GM18907 (cell line): ENCODE measurements around the gene BMPR1B.

Source experiments
- ATAC-seq: cut with Tn5 transposase; IDR thresholded peaks from one replicate; pipeline ENCODE4 v1.9.1; 2021; ENCODE audit warnings: mild to moderate bottlenecking, moderate library complexity; ENCODE audit not compliant: unreplicated experiment

BMPR1B gene

DNA sequence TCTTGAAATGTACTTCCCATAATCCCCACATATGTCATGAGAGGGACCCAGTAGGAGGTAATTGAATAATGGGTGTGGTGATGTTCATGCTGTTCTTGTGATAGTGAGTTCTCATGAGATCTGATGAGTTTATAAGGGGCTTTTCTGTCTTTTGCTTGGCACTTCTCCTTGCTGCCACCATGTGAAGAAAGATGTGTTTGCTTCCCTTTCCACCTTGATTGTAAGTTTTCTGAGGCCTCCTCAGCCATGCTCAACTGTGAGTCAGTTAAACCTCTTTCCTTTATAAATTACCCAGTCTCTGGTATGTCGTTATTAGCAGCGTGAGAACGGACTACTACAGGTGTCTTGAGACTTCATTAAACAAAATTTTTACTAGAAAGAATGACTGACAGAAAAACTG is 323.2 kb downstream of the BMPR1B start:
- ATAC-seq = no peak

DNA sequence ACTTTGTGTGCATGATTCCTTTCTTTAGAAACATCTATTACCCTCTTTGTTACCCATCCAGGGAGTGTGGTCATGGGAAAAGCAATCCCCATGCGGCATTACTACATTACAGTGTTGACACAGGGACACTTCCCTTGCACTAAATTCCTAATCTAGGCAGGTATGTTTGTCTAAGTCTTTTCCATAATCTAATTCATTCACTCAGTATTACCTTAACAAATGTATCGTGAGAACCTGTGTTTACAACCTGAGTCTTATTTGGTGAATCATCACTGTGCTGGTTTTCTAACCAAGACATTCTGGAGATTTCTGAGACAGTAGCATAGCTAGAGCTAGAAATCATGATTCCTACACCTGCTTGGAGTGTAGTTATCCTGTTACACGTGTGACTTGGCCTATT is 326.8 kb downstream of the BMPR1B start:
- ATAC-seq = no peak

- ATAC-seq = no peak
Observed at GRCh38 chr4:95085124-95085833, 327.5 kb downstream of the BMPR1B start.

DNA sequence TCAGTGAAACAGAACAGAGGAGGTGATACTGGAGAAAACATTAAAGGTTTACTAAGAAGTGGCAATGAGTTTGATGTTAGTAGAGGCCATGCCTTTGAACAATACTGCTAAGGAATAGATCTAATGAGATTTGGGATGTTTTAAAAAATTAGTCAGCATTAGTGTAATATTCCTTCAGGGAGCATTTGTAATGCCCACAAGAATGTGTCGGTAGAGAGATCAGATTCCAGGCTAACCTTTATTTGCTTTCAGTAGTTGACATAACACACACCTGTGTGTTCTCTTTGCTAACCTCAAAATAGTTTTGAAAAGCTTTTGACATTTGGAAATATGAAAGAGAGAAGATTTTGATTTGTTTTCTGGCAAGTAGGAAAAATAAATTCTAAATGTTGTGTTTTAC is 328.8 kb downstream of the BMPR1B start:
- no peak for ATAC-seq

DNA sequence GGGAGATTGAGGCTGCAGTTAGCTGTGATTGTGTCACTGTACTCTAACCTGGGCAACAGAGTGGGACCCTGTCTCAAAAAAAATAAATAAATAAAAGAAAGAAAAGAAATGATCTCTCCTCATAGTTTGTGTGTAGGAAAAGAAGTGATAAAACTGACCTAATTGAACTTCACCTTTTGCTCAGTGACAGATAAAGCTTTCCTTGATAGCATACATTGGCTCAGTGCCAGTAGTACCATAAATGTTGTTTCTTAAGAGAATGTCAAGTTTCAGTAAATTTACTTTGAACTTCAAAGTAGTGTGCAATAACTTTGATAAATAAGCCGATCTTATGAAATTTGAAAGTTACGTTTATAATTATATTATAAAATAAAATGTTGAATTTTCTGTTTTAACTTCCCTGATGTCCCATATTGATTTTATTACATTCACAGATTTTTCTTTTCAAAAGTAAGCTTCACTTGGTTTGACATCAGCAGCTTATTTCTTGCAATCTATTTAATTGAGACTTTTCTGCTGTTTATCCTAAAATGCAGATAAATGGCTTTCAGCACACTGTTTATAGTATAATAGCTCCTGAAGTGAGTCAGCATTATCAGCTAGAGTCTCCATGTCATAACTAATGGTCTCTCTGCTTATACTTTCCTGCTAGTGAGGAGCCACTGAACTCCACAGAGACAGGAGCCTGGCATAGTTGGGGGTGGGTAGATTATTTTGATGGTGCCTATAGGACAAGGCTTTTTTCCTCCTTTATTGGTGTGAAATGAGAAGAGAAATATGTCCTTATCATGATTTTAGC is 330.1 kb downstream of the BMPR1B start:
- no peak for ATAC-seq

DNA sequence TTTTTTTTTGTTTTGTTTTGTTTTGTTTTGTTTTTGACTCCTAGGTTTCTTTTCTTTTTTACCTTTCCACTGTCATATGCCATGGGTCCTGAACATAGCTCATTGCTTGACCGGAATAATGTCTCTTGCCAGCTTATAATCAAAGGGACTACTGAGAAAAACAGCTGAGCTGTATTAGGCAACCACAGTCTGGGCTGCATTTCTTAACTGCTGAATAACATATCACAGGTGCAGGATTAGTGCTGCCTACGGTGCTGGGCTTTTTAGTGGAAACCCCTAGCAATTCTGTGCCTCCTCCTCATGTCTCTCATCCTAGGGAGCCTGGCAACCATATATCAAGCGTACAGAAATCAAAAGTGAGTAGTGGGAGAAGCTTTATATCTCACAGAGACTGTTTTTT is 333.5 kb downstream of the BMPR1B start:
- no peak for ATAC-seq

- no peak for ATAC-seq
Observed at GRCh38 chr4:95092766-95093165, 335.0 kb downstream of the BMPR1B start.

DNA sequence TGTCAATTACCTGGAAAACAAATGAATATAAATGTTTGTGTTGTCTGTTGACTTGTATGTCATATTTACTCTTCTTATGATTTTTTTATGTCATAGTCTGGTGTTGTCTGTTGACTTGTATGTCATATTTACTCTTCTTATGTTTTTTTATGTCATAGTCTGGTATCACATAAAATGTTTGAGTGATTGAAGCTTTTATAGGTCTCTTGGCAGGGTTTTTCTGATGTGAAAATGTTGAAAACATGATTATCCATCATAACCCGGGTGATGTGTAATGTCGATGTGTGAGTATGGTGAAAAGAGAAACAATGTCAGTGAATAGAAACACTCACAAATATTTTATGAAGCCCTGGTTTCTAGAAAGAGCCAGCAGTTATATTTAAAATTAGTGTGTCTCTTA is 335.7 kb downstream of the BMPR1B start:
- ATAC-seq = no peak

GRCh38 chr4:95093936-95094929 is 336.5 kb downstream of the BMPR1B start:
- ATAC-seq = no peak

GRCh38 chr4:95095348-95095974 is 337.7 kb downstream of the BMPR1B start:
- no peak for ATAC-seq

DNA sequence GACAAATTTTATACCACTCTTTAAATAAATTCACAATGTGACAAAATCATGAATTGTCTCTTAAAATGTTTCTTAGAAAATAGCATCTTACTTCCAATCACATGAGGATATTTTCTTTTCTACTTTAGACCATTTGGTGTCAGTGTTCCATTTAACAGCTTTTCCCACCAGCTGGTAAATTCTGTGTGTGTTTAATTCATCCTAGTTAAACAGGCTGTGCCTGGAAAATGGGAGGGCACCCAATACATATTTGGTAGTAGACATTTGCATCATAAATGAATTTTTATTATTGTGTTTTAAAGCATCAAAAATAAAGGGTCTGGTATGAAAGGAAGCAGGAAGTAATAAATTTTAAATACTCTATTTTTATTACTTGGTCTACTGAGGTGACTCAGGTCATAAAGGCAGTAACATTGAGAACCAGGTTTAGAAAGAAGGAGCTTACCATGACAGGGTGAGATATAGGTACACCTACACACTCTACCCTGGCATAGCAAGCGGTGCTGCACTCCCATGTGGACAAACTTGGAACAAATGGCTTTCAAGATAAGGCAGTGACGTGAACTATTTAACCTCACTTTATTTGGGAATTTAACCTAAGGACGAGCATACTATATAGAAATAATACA is 344.5 kb downstream of the BMPR1B start:
- no peak for ATAC-seq

GRCh38 chr4:95105112-95105511 is 347.4 kb downstream of the BMPR1B start:
- no peak for ATAC-seq

DNA sequence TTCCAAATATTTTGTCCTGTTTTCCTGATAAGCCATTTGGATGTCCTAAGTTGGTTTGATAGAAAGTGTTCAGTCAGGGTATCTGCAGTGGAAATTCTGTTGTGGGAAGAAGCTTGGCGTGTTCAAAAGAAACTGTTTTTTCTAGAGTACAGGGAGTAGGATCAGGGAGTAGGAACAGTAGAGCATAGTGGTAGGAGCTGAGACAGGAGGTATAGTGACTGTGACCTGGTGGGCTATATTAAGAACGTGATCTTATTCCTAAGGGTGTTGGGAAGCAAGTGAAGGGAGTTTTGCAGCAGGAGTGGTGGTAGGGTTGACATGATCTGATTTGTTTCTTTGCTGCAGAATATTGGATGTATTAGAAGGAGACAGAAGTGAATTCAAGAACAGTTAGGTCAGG is 348.2 kb downstream of the BMPR1B start:
- no peak for ATAC-seq

GRCh38 chr4:95106408-95106928 is 348.7 kb downstream of the BMPR1B start:
- ATAC-seq = no peak

DNA sequence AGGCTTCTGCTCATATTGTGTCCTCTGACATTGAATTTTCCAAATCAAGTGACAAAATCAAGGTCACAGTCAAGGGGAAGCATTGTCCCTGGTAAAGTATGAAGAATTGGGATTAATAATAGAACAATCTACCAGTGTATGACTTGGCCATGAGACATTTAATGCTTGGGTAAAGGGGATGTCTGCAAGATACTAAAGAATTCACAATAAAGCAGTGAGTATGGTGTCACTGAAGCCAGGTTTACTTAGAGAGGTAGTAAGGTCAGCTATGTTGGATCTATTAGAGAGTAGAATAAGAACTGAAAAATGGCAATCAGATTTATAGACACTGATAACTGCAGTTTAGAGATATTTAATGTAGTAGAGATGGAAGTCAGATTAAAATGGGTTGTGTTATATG is 349.2 kb downstream of the BMPR1B start:
- ATAC-seq = no peak

GRCh38 chr4:95107635-95108034 is 349.9 kb downstream of the BMPR1B start:
- no peak for ATAC-seq

- no peak for ATAC-seq
Observed at GRCh38 chr4:95108883-95109421, 351.2 kb downstream of the BMPR1B start.

- ATAC-seq = no peak
Observed at GRCh38 chr4:95114521-95114920, 356.8 kb downstream of the BMPR1B start.

DNA sequence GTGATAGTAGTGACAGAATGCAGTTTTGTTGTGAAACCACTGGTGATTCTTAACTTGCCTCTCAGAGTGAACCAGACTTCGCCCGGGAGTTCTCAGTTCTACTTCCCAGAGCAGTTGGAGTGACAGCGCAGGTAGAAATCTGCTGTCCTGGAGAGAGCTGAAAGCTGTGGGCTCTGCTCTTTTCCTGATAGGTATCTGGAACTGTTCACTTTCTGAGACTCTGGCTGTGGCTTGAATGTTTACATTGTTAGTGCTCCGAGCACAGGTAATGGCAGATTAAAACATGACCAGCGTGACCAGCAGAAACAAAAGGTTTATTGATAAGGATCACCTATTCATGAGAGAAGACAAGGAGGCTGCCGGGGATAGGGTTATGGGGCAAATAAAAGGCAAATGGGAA is 360.7 kb downstream of the BMPR1B start:
- no peak for ATAC-seq

GRCh38 chr4:95120456-95120855 is 362.7 kb downstream of the BMPR1B start:
- ATAC-seq = no peak
